Activated T-cell treated with anti-CD3 and anti-CD28 coated beads, Interleukin-2, amount 50 U/mL, for 72 hours (primary cell): ENCODE data around the gene COL5A3. TPM values are rescaled to one million over a fixed set of nuclear protein-coding genes. Genes with fewer than 3 reads are reported as not detected.

ENCODE experiments used
- ATAC-seq, 2 donors: fragments of 150-1000 bp; cut with Tn5 transposase; replicated peaks in 1 of 2; 2 replicates each; pipeline ENCODE4 v1.10.0; 2021; ENCODE audit warnings: moderate library complexity in 2 of 2, mild to moderate bottlenecking in 1 of 2
- DNase-seq, 2 donors: peaks; one replicate each; pipeline ENCODE4 v3.0.0; 2021 to 2022; ENCODE audit warnings: mixed read lengths in 1 of 2
- H3K27ac Mint-ChIP-seq: one replicate; pipeline ENCODE4 v1.8.0; 2022; ENCODE audit warnings: mild to moderate bottlenecking, moderate library complexity, mixed read lengths
- H3K27me3 Mint-ChIP-seq: one replicate; pipeline ENCODE4 v1.8.0; 2022; ENCODE audit warnings: low read depth, mixed read lengths
- H3K36me3 Mint-ChIP-seq, 2 donors: one replicate each; pipeline ENCODE4 v1.8.0; 2022; ENCODE audit warnings: mixed read lengths in 2 of 2, mild to moderate bottlenecking in 1 of 2; ENCODE audit not compliant: insufficient read depth in 2 of 2
- H3K4me1 Mint-ChIP-seq: one replicate; pipeline ENCODE4 v1.8.0; 2022; ENCODE audit warnings: low read depth, mixed read lengths
- H3K4me3 Mint-ChIP-seq, 2 donors: one replicate each; pipeline ENCODE4 v1.8.0; 2022; ENCODE audit warnings: mild to moderate bottlenecking in 2 of 2, mixed read lengths in 2 of 2, moderate library complexity in 2 of 2
- H3K9me3 Mint-ChIP-seq, 2 donors: one replicate each; pipeline ENCODE4 v1.8.0; 2022; ENCODE audit warnings: mixed read lengths in 2 of 2
- total RNA-seq, 2 donors: library from RNA; stranded (reverse); gene quantifications; one replicate each; pipeline ENCODE4 v1.2.3, GENCODE V29; 2022

The COL5A3 gene
- total RNA-seq, 2 donors from 2014 or later = 1.1 to 5.0 TPM

GRCh38 chr19:10006752-10007323, 3.5 kb downstream of the COL5A3 start:
- ATAC-seq (no peak), DNase-seq (no peak)
- H3K27me3 Mint-ChIP-seq = peaks cover 60% of the 10 kb centered on the region
- H3K4me3 Mint-ChIP-seq = peak overlapping the region; percentile 26 to 39
- H3K27ac Mint-ChIP-seq = peak overlapping the region; percentile 67
- H3K36me3 Mint-ChIP-seq = peaks cover 2 to 3% of the 10 kb centered on the region in 2 donors
- H3K9me3 Mint-ChIP-seq = no peaks in the 10 kb centered on the region
- H3K4me1 Mint-ChIP-seq = peaks cover 33% of the 10 kb centered on the region

- H3K4me1 Mint-ChIP-seq = peaks cover 33% of the 10 kb centered on the region
- peak overlapping the region; percentile 67 for H3K27ac Mint-ChIP-seq
- peak overlapping the region; percentile 26 to 39 for H3K4me3 Mint-ChIP-seq
- H3K27me3 Mint-ChIP-seq = peaks cover 62% of the 10 kb centered on the region
- H3K9me3 Mint-ChIP-seq = no peaks in the 10 kb centered on the region
- ATAC-seq (peak; percentile 34 to 35), DNase-seq (no peak)
- peaks cover 2 to 3% of the 10 kb centered on the region in 2 donors for H3K36me3 Mint-ChIP-seq
These were observed 4.0 kb downstream of the COL5A3 start for GRCh38 chr19:10006335-10006708.

DNA sequence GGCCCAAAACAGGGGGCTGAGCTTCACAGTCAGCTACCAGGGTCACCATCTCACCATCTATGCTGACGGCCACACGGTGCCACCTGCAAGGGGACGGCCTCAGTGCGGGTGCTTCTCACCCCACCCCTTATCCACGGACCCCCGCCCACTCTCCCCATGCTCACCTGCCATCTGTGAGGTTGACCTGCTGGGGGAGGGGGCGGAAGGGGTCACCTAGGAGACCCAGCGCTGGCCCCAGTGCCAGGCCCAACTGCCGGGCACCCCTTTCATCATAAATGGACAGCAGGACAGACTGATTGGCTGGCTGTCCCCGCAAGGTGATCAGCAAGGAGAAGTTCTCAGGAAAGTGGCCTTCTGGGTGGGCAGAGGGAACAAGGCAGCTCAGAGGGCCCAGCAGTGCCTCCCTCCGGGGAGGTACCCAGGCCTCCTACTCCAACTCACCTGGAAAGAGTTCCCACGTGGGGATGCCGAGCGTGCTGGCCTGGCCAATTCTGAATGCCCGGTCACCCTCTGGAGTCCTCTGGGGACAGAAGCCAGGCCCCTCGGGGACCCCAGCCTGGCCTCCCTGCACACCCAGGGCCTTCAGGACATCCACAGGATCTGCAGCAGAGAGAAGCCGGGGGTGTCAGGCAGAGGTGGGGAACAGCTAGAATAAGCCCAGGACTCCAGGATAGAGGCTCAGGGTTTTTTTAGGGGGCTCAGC, 4.5 kb downstream of the COL5A3 start:
- Mint-ChIP-seq H3K27ac (no peak overlapping the region), H3K9me3 (no peaks in the 10 kb centered on the region), H3K36me3 (peaks cover 2 to 3% of the 10 kb centered on the region in 2 donors), H3K27me3 (peaks cover 57% of the 10 kb centered on the region), H3K4me3 (peak overlapping the region; percentile 13 to 44), H3K4me1 (peaks cover 33% of the 10 kb centered on the region)
- ATAC-seq (peak in 1 of 2 donors; percentile 27), DNase-seq (no peak)

DNA sequence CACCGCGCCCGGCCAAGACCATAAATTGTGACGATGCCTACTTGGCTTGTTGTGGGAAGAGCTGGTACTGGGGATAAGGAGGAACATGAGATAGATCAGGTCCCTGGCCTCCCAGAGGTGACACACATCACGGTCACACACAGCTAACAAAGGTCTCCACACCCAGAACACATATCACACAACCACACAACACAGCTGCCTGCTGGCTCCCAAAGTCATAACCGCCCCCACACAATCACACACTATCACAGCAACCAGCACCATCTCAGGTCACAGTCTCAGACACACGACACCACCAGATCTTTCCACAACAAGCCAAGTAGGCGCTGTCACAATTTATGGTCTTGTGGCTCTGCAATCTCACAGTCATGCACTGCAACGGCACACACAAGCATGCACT, 5.7 kb downstream of the COL5A3 start:
- Mint-ChIP-seq H3K4me1 (peaks cover 36% of the 10 kb centered on the region), H3K36me3 (peaks cover 0 to 3% of the 10 kb centered on the region in 2 donors), H3K9me3 (no peaks in the 10 kb centered on the region), H3K27ac (no peak overlapping the region), H3K4me3 (no peak overlapping the region), H3K27me3 (peaks cover 63% of the 10 kb centered on the region)
- ATAC-seq = no peak
- DNase-seq = no peak

- no peak for ATAC-seq
- H3K4me1 Mint-ChIP-seq = peaks cover 27% of the 10 kb centered on the region
- peaks cover 52% of the 10 kb centered on the region for H3K27me3 Mint-ChIP-seq
- H3K27ac Mint-ChIP-seq = no peak overlapping the region
- no peaks in the 10 kb centered on the region for H3K36me3 Mint-ChIP-seq
- H3K4me3 Mint-ChIP-seq = no peak overlapping the region
- no peaks in the 10 kb centered on the region for H3K9me3 Mint-ChIP-seq
- DNase-seq = no peak
These were observed 7.0 kb downstream of the COL5A3 start for GRCh38 chr19:10003271-10003670.

- H3K9me3 Mint-ChIP-seq = no peaks in the 10 kb centered on the region
- peak in 1 of 2 donors; percentile 17 for DNase-seq
- H3K27me3 Mint-ChIP-seq = peaks cover 40% of the 10 kb centered on the region
- H3K27ac Mint-ChIP-seq = no peak overlapping the region
- no peak overlapping the region for H3K4me3 Mint-ChIP-seq
- H3K4me1 Mint-ChIP-seq = peaks cover 22% of the 10 kb centered on the region
- H3K36me3 Mint-ChIP-seq = no peaks in the 10 kb centered on the region
- no peak for ATAC-seq
These were observed 8.4 kb downstream of the COL5A3 start for GRCh38 chr19:10001899-10002298.

- no peak overlapping the region for H3K4me3 Mint-ChIP-seq
- no peak overlapping the region for H3K27ac Mint-ChIP-seq
These were observed 10.0 kb downstream of the COL5A3 start for GRCh38 chr19:10000171-10000826.

DNA sequence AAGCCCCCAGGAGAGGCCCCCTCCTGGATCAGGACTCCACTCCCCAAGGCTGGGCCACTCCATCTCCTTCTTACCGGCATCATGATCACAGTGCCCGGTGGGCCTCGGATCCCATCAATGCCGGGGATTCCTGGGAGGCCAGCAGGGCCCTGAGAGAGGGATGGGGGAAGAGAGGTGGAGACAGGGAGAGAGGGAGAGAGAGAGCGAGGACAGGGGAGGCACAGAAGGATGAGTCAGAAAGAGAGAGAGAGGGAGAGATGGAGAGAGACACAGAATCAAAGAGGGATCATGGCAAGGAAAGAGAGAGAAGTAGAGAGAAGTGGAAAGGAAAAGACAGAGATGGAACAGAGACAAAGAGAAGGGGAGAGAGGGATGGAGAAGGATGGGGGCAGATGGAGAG, 13.8 kb downstream of the COL5A3 start:
- H3K9me3 Mint-ChIP-seq = no peaks in the 10 kb centered on the region
- no peak overlapping the region for H3K27ac Mint-ChIP-seq
- peaks cover 7% of the 10 kb centered on the region for H3K4me1 Mint-ChIP-seq
- DNase-seq (no peak), ATAC-seq (no peak)
- no peak overlapping the region for H3K4me3 Mint-ChIP-seq
- H3K27me3 Mint-ChIP-seq = peaks cover 13% of the 10 kb centered on the region
- H3K36me3 Mint-ChIP-seq = no peaks in the 10 kb centered on the region

More at GRCh38 chr19:10000171-10000826, 10.0 kb downstream of the COL5A3 start:
- ATAC-seq (peak in 1 of 2 donors; percentile 34), DNase-seq (peak; percentile 75 to 76)
- no peaks in the 10 kb centered on the region for H3K9me3 Mint-ChIP-seq
- H3K4me1 Mint-ChIP-seq = peaks cover 7% of the 10 kb centered on the region
- no peaks in the 10 kb centered on the region for H3K36me3 Mint-ChIP-seq
- H3K27me3 Mint-ChIP-seq = peaks cover 34% of the 10 kb centered on the region

- DNase-seq (no peak), ATAC-seq (no peak)
- H3K9me3 Mint-ChIP-seq = no peaks in the 10 kb centered on the region
- no peaks in the 10 kb centered on the region for H3K36me3 Mint-ChIP-seq
- no peak overlapping the region for H3K27ac Mint-ChIP-seq
- no peak overlapping the region for H3K4me3 Mint-ChIP-seq
- H3K27me3 Mint-ChIP-seq = peaks cover 11% of the 10 kb centered on the region
- H3K4me1 Mint-ChIP-seq = peaks cover 7% of the 10 kb centered on the region
These were observed 14.3 kb downstream of the COL5A3 start for GRCh38 chr19:9995999-9996398.

DNA sequence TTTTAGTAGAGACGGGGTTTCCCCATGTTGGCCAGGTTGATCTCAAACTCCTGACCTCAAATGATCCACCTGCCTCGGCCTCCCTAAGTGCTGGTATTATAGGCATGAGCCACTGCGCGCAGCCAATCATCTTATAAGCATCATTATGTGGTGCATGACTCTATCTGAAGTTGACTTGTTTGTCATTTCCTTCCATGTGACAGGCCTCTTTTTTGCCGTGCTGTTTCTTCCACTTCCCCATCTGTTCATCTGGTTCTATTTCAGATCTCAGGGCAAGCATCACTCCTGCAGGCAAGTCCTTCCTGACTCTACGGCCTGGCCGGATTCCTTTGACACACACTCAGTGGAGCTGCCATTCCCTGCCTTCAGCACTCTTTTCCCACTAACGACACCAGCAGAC, 15.2 kb downstream of the COL5A3 start:
- H3K4me3 Mint-ChIP-seq = no peak overlapping the region
- peaks cover 2% of the 10 kb centered on the region for H3K4me1 Mint-ChIP-seq
- DNase-seq = no peak
- H3K9me3 Mint-ChIP-seq = no peaks in the 10 kb centered on the region
- ATAC-seq = no peak
- peaks cover 5% of the 10 kb centered on the region for H3K27me3 Mint-ChIP-seq
- no peak overlapping the region for H3K27ac Mint-ChIP-seq
- H3K36me3 Mint-ChIP-seq = no peaks in the 10 kb centered on the region

- no peaks in the 10 kb centered on the region for H3K36me3 Mint-ChIP-seq
- no peaks in the 10 kb centered on the region for H3K27me3 Mint-ChIP-seq
- DNase-seq (no peak), ATAC-seq (no peak)
- H3K27ac Mint-ChIP-seq = no peak overlapping the region
- no peaks in the 10 kb centered on the region for H3K4me1 Mint-ChIP-seq
- no peaks in the 10 kb centered on the region for H3K9me3 Mint-ChIP-seq
- no peak overlapping the region for H3K4me3 Mint-ChIP-seq
These were observed 18.7 kb downstream of the COL5A3 start for GRCh38 chr19:9991425-9992191.

DNA sequence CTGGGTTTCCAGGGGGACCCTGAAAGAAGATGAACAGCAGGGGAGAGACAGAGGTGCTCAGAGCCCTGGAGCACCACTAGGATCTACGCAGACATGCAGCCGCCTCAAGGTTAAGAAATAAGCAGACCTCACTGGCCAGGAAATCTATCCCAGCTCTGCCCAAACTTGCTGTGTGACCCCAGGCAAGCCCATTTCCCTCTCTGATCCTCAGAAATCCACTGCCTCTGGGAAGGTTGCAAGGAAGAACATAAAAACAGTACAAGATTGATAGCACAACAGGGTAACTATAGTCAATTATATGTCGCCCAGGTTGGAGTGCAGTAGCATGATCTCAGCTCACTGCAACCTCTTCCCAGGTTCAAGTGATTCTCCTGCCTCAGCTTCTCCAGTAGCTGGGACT, 20.8 kb downstream of the COL5A3 start:
- Mint-ChIP-seq H3K9me3 (no peaks in the 10 kb centered on the region), H3K36me3 (no peaks in the 10 kb centered on the region), H3K27ac (no peak overlapping the region), H3K4me3 (no peak overlapping the region), H3K4me1 (no peaks in the 10 kb centered on the region), H3K27me3 (no peaks in the 10 kb centered on the region)
- ATAC-seq (no peak), DNase-seq (no peak)

GRCh38 chr19:9986787-9987281, 23.5 kb downstream of the COL5A3 start:
- Mint-ChIP-seq H3K9me3 (no peaks in the 10 kb centered on the region), H3K4me3 (no peak overlapping the region), H3K36me3 (no peaks in the 10 kb centered on the region), H3K27me3 (peaks cover 8% of the 10 kb centered on the region), H3K27ac (no peak overlapping the region), H3K4me1 (no peaks in the 10 kb centered on the region)
- no peak for ATAC-seq
- DNase-seq = no peak
